Loucy (cell line): ENCODE results near the gene MDN1.

Source experiments
- H2AFZ ChIP-seq: fragments of 200-600 bp; sonication (generic); 2 replicates; pipeline ENCODE4 v1.6.0; 2016; ENCODE audit warnings: antibody characterized with exemption, mild to moderate bottlenecking, low read length, moderate library complexity
- H3F3A ChIP-seq: fragments of 200-600 bp; 2 replicates; pipeline ENCODE4 v1.6.0; 2016; ENCODE audit warnings: antibody characterized with exemption, low read depth, mild to moderate bottlenecking
- H3K27me3 ChIP-seq: fragments of 200-600 bp; sonication (generic); 2 replicates; pipeline ENCODE4 v1.6.1; 2014; ENCODE audit warnings: low read length, mild to moderate bottlenecking; ENCODE audit not compliant: insufficient read depth, poor library complexity, severe bottlenecking
- H3K36me3 ChIP-seq: fragments of 200-600 bp; sonication (generic); 2 replicates; pipeline ENCODE4 v1.6.1; 2016; ENCODE audit warnings: low read length; ENCODE audit not compliant: insufficient read depth
- H3K4me1 ChIP-seq: fragments of 200-600 bp; sonication (generic); 2 replicates; pipeline ENCODE4 v1.5.1; 2014; ENCODE audit warnings: low read length, mild to moderate bottlenecking; ENCODE audit not compliant: insufficient read depth, poor library complexity, severe bottlenecking
- H3K4me2 ChIP-seq: fragments of 200-600 bp; sonication (generic); 2 replicates; pipeline ENCODE4 v1.6.0; 2014; ENCODE audit warnings: antibody characterized with exemption, low read length, low read depth, mild to moderate bottlenecking; ENCODE audit not compliant: poor library complexity, severe bottlenecking
- H3K4me3 ChIP-seq: fragments of 200-600 bp; sonication (generic); 2 replicates; pipeline ENCODE4 v1.5.1; 2014; ENCODE audit warnings: low read length, mild to moderate bottlenecking, mixed read lengths; ENCODE audit not compliant: poor library complexity, severe bottlenecking
- H3K79me2 ChIP-seq: fragments of 200-600 bp; sonication (generic); 2 replicates; pipeline ENCODE4 v1.6.1; 2014; ENCODE audit warnings: low read length; ENCODE audit not compliant: insufficient read depth
- H3K9ac ChIP-seq: fragments of 200-600 bp; sonication (generic); 2 replicates; pipeline ENCODE4 v1.6.0; 2014; ENCODE audit warnings: mild to moderate bottlenecking, low read depth, low read length, moderate library complexity; ENCODE audit not compliant: poor library complexity, severe bottlenecking
- H3K9me2 ChIP-seq: fragments of 200-600 bp; sonication (generic); replicated peaks from 2 replicates; pipeline ENCODE4 v1.6.1; 2016; ENCODE audit warnings: low read depth, low read length, mixed read lengths
- H3K9me3 ChIP-seq: fragments of 200-600 bp; sonication (generic); 2 replicates; pipeline ENCODE4 v1.6.1; 2014; ENCODE audit warnings: mild to moderate bottlenecking, antibody characterized with exemption, low read length, low read depth; ENCODE audit not compliant: insufficient read depth
- H4K20me1 ChIP-seq: fragments of 200-600 bp; sonication (generic); 2 replicates; pipeline ENCODE4 v1.6.0; 2014; ENCODE audit warnings: antibody characterized with exemption, low read length, mild to moderate bottlenecking; ENCODE audit not compliant: insufficient read depth, poor library complexity, severe bottlenecking
- CTCF ChIP-seq: fragments of 200-600 bp; sonication (generic); conservative IDR thresholded peaks from 2 replicates; pipeline ENCODE4 v1.5.1; 2014; ENCODE audit warnings: mild to moderate bottlenecking, antibody characterized with exemption, low read length
- EZH2phosphoT487 ChIP-seq: fragments of 200-600 bp; IDR thresholded peaks from 2 replicates; pipeline ENCODE4 v1.6.1; 2018; ENCODE audit warnings: antibody characterized with exemption, mild to moderate bottlenecking, moderate library complexity, borderline replicate concordance

Gene MDN1

GRCh38 chr6:89679215-89680120 is 140.1 kb downstream of the MDN1 start:
- H3K79me2 ChIP-seq = no peaks in the 10 kb centered on the region
- no peaks in the 10 kb centered on the region for H3K27me3 ChIP-seq
- TF ChIP-seq EZH2phosphoT487 (no peak), CTCF (no peak)
- no peaks in the 10 kb centered on the region for H3K4me1 ChIP-seq
- H3K4me2 ChIP-seq = no peak overlapping the region
- no peaks in the 10 kb centered on the region for H3F3A ChIP-seq
- H3K9me2 ChIP-seq = no peaks in the 10 kb centered on the region
- no peak overlapping the region for H3K9ac ChIP-seq
- H3K9me3 ChIP-seq = no peaks in the 10 kb centered on the region
- H4K20me1 ChIP-seq = no peaks in the 10 kb centered on the region
- no peak overlapping the region for H3K4me3 ChIP-seq
- no peak overlapping the region for H2AFZ ChIP-seq
- H3K36me3 ChIP-seq = peaks cover 78% of the 10 kb centered on the region; the same call in 1 of the 2 replicates

- H3F3A ChIP-seq = no peaks in the 10 kb centered on the region
- H3K27me3 ChIP-seq = no peaks in the 10 kb centered on the region
- no peaks in the 10 kb centered on the region for H3K79me2 ChIP-seq
- no peaks in the 10 kb centered on the region for H4K20me1 ChIP-seq
- peaks cover 84% of the 10 kb centered on the region; the same call in 1 of the 2 replicates for H3K36me3 ChIP-seq
- no peak overlapping the region for H2AFZ ChIP-seq
- no peak overlapping the region for H3K4me3 ChIP-seq
- no peak overlapping the region for H3K9ac ChIP-seq
- H3K9me3 ChIP-seq = no peaks in the 10 kb centered on the region
- H3K4me1 ChIP-seq = no peaks in the 10 kb centered on the region
- H3K9me2 ChIP-seq = no peaks in the 10 kb centered on the region
- H3K4me2 ChIP-seq = no peak overlapping the region
- TF ChIP-seq EZH2phosphoT487 = no peak
- no peak for TF ChIP-seq CTCF
Measured at GRCh38 chr6:89678531-89678930, 141.1 kb downstream of the MDN1 start.

- H3K79me2 ChIP-seq = no peaks in the 10 kb centered on the region
- no peak overlapping the region for H3K4me2 ChIP-seq
- H3K4me3 ChIP-seq = no peak overlapping the region
- H3K9ac ChIP-seq = no peak overlapping the region
- no peaks in the 10 kb centered on the region for H3K4me1 ChIP-seq
- no peaks in the 10 kb centered on the region for H3F3A ChIP-seq
- no peaks in the 10 kb centered on the region for H3K9me3 ChIP-seq
- H3K36me3 ChIP-seq = peaks cover 87% of the 10 kb centered on the region; the same call in 1 of the 2 replicates
- H3K9me2 ChIP-seq = no peaks in the 10 kb centered on the region
- no peaks in the 10 kb centered on the region for H4K20me1 ChIP-seq
- no peak overlapping the region for H2AFZ ChIP-seq
- TF ChIP-seq CTCF (no peak), EZH2phosphoT487 (no peak)
- H3K27me3 ChIP-seq = no peaks in the 10 kb centered on the region
Measured at GRCh38 chr6:89675949-89676748, 143.4 kb downstream of the MDN1 start.
